CD4-positive, alpha-beta T cell (primary cell): ENCODE data around the gene SP6. TPM values are rescaled to one million over a fixed set of nuclear protein-coding genes. Genes with fewer than 3 reads are reported as not detected.

Source experiments
- ATAC-seq: fragments of 200-7000 bp; cut with Tn5 transposase; one replicate; pipeline ENCODE4 v1.10.0; 2022; ENCODE audit warnings: mild to moderate bottlenecking; ENCODE audit not compliant: poor library complexity
- CTCF ChIA-PET: fragments of 350-600 bp; sonication (Branson Sonifier 250); formaldehyde crosslinking; loops from one replicate; lab custom pipeline; 2021; ENCODE audit warnings: antibody characterized with exemption, inconsistent platforms; lab: Charles Lee
- POLR2A ChIA-PET: fragments of 350-600 bp; sonication (Branson Sonifier 250); formaldehyde crosslinking; loops from one replicate; lab custom pipeline; 2021; ENCODE audit warnings: antibody characterized with exemption, inconsistent platforms; lab: Charles Lee
- DNase-seq, 14 experiments: peaks; one replicate each; pipeline ENCODE4 v3.0.0-alpha.2; 2013 to 2020; ENCODE audit warnings: mixed read lengths in 2 of 14
- H3K27ac ChIP-seq, 2 donors: one replicate each; pipeline versions ENCODE4 v1.5.1 to v1.7.0; 2013; ENCODE audit warnings: low read length in 2 of 2, low read depth in 1 of 2, mild to moderate bottlenecking in 1 of 2
- H3K27me3 ChIP-seq, 2 experiments: 1 replicate in 1 of 2; 2 replicates in 1 of 2; pipeline versions ENCODE4 v1.6.1 to v1.7.0; 2013; ENCODE audit warnings: low read length in 2 of 2, control low read depth in 1 of 2, mild to moderate bottlenecking in 1 of 2, moderate library complexity in 1 of 2; ENCODE audit not compliant: insufficient read depth in 2 of 2, control insufficient read depth in 1 of 2
- H3K36me3 ChIP-seq: one replicate; pipeline ENCODE4 v1.6.1; 2013; ENCODE audit warnings: low read length, control low read depth; ENCODE audit not compliant: insufficient read depth
- H3K4me1 ChIP-seq: one replicate; pipeline ENCODE4 v1.6.1; 2013; ENCODE audit warnings: low read length, control low read depth; ENCODE audit not compliant: insufficient read depth
- H3K4me3 ChIP-seq: one replicate; pipeline ENCODE4 v1.5.1; 2013; ENCODE audit warnings: mild to moderate bottlenecking, low read length, moderate library complexity
- H3K9me3 ChIP-seq, 2 experiments: 1 replicate in 1 of 2; 2 replicates in 1 of 2; pipeline versions ENCODE4 v1.6.1 to v1.7.0; 2013; ENCODE audit warnings: low read length in 2 of 2, mild to moderate bottlenecking in 2 of 2, control low read depth in 1 of 2, moderate library complexity in 1 of 2; ENCODE audit not compliant: control insufficient read depth in 1 of 2, insufficient read depth in 1 of 2
- H3K27ac Mint-ChIP-seq: one replicate; pipeline ENCODE4 v1.8.0; 2020; ENCODE audit warnings: mixed read lengths
- H3K27me3 Mint-ChIP-seq: one replicate; pipeline ENCODE4 v1.8.0; 2021; ENCODE audit warnings: mixed read lengths
- H3K36me3 Mint-ChIP-seq: one replicate; pipeline ENCODE4 v1.8.0; 2021; ENCODE audit warnings: low read depth, mixed read lengths
- H3K4me1 Mint-ChIP-seq: one replicate; pipeline ENCODE4 v1.8.0; 2021; ENCODE audit warnings: low read depth, mixed read lengths
- H3K4me3 Mint-ChIP-seq: one replicate; pipeline ENCODE4 v1.8.0; 2020; ENCODE audit warnings: mild to moderate bottlenecking, mixed read lengths
- H3K9me3 Mint-ChIP-seq: one replicate; pipeline ENCODE4 v1.8.0; 2020; ENCODE audit warnings: mixed read lengths
- intact Hi-C, 2 experiments: fragments of 100-400 bp; cut with DNase I in 1 of 2; cut with micrococcal nuclease in 1 of 2; formaldehyde crosslinking; loops; one replicate each; pipeline versions ENCODE4 v1.15.1 to v1.9.0; 2023 to 2025; cut with DNase I, micrococcal nuclease
- total RNA-seq, 174 experiments: library from RNA in 2 of 174; stranded (reverse) in 2 of 174; gene quantifications; one replicate each; pipeline ENCODE4 v1.2.3 and lab custom pipeline; 2021 to 2026
- TF ChIP-seq, protein P1 (sequence below): fragments of 200-600 bp; IDR thresholded peaks from one replicate; pipeline ENCODE4 v1.8.0; 2022; ENCODE audit warnings: antibody characterized with exemption, mild to moderate bottlenecking

SP6 gene
- total RNA-seq, 2 experiments from 2014 or later = 0.17 to 0.27 TPM

DNA sequence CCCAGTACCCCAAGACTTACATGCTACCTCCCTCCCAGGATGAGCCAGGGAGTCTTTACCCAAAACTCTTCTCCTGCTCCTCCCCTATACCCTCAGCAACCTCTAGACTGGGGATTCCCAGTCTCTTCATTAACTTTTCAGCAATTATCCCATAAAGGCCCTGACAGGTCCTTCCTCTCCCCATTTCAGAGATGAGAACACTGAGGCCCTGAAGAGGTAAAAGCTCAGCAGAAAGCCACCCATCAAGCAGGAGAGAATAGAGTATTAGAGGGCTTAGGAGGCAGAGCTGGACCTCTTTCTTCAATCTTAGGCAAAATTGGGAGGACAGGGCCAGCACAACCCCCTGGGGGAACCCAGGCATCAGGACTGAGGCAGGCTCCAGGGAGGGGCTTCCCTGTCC lies 5.9 kb upstream of the SP6 start:
- H3K4me3 Mint-ChIP-seq = no peak overlapping the region
- peaks cover 28 to 32% of the 10 kb centered on the region in 2 experiments for H3K27me3 ChIP-seq
- H3K4me3 ChIP-seq = no peak overlapping the region
- no peak overlapping the region for H3K27ac Mint-ChIP-seq
- TF ChIP-seq, protein P1, sequence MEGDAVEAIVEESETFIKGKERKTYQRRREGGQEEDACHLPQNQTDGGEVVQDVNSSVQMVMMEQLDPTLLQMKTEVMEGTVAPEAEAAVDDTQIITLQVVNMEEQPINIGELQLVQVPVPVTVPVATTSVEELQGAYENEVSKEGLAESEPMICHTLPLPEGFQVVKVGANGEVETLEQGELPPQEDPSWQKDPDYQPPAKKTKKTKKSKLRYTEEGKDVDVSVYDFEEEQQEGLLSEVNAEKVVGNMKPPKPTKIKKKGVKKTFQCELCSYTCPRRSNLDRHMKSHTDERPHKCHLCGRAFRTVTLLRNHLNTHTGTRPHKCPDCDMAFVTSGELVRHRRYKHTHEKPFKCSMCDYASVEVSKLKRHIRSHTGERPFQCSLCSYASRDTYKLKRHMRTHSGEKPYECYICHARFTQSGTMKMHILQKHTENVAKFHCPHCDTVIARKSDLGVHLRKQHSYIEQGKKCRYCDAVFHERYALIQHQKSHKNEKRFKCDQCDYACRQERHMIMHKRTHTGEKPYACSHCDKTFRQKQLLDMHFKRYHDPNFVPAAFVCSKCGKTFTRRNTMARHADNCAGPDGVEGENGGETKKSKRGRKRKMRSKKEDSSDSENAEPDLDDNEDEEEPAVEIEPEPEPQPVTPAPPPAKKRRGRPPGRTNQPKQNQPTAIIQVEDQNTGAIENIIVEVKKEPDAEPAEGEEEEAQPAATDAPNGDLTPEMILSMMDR = no peak
- H3K36me3 Mint-ChIP-seq = no peaks in the 10 kb centered on the region
- CTCF ChIA-PET = interaction anchor here (1.5 kb wide), 1 partner anchor 9 kb away, joined by 3 read pairs; no protein-coding TSS in a partner anchor
- peaks cover 69% of the 10 kb centered on the region for H3K27me3 Mint-ChIP-seq
- H3K9me3 ChIP-seq = peaks cover 0 to under 1% of the 10 kb centered on the region in 2 experiments
- ATAC-seq (no peak), DNase-seq (no peak)
- H3K9me3 Mint-ChIP-seq = no peaks in the 10 kb centered on the region
- intact Hi-C loops = no loop called here
- POLR2A ChIA-PET = no interaction called here
- peaks cover 8% of the 10 kb centered on the region for H3K4me1 Mint-ChIP-seq
- peaks cover 7% of the 10 kb centered on the region for H3K4me1 ChIP-seq
- H3K27ac ChIP-seq = no peak overlapping the region
- H3K36me3 ChIP-seq = no peaks in the 10 kb centered on the region

DNA sequence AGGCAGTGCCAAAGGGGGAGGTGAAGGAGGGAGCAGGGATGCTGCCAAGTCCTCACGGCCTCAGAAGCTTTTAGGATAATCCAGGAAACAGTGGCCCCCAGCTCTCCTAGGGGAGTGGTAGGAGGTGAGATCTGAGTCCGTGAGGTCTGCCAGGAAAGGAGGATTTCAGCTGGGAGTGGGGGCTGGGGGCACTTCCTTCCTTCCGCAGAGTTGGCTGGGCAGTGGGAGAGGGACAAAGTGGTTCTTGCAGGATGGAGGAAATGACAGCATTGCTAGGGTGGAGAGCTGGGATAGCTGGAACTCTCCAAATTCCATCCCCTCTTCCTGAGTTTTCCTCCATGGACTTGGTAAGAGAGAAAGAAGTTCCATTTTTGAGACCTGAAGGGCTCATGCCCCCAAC lies 4.8 kb upstream of the SP6 start:
- no peak for DNase-seq
- Histone ChIP-seq H3K27me3 (peaks cover 35 to 40% of the 10 kb centered on the region in 2 experiments), H3K36me3 (no peaks in the 10 kb centered on the region), H3K27ac (no peak overlapping the region), H3K4me1 (peaks cover 18% of the 10 kb centered on the region), H3K4me3 (no peak overlapping the region), H3K9me3 (peaks cover 0 to 3% of the 10 kb centered on the region in 2 experiments)
- TF ChIP-seq, protein P1 = no peak
- Mint-ChIP-seq H3K36me3 (no peaks in the 10 kb centered on the region), H3K4me3 (no peak overlapping the region), H3K27me3 (peaks cover 73% of the 10 kb centered on the region), H3K9me3 (no peaks in the 10 kb centered on the region), H3K27ac (no peak overlapping the region), H3K4me1 (peaks cover 10% of the 10 kb centered on the region)
- no peak for ATAC-seq
- POLR2A ChIA-PET = no interaction called here
- intact Hi-C loops = no loop called here
- CTCF ChIA-PET = interaction anchor here (1.1 to 1.3 kb wide), 2 partner anchors 13 to 115 kb away, joined by 3 read pairs; partner anchors contain the start of gene CDK5RAP3

DNA sequence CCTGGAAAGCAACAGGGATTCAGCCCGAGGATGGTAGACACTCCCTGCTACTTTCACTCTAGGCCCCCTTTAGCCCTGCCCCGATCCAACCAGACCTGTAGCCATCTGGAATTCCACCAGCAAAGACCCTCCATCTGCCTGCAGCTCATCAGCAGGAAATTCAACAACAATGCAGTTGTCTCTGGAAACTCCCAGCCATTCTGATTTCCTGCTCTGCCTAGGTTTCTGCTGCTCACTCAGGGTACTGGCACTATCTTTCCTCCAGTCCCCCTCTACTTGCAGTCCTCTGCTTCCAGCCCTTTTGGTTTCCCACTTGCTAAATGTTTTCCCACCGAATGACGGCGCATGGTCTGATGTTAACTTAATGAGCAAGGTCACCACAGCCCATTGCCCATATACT lies 2.7 kb upstream of the SP6 start:
- TF ChIP-seq, protein P1 = no peak
- peaks cover 28% of the 10 kb centered on the region for H3K4me1 ChIP-seq
- H3K27ac ChIP-seq = no peak overlapping the region
- peaks cover 0 to 3% of the 10 kb centered on the region in 2 experiments for H3K9me3 ChIP-seq
- no peak overlapping the region for H3K4me3 Mint-ChIP-seq
- no peak overlapping the region for H3K4me3 ChIP-seq
- no peaks in the 10 kb centered on the region for H3K36me3 Mint-ChIP-seq
- POLR2A ChIA-PET = interaction anchor here (1.8 kb wide), 1 partner anchor 42 kb away, joined by 7 read pairs; the partner anchor contains the start of gene SP2
- H3K9me3 Mint-ChIP-seq = no peaks in the 10 kb centered on the region
- ATAC-seq = no peak
- H3K36me3 ChIP-seq = no peaks in the 10 kb centered on the region
- H3K27me3 ChIP-seq = peaks cover 46 to 61% of the 10 kb centered on the region in 2 experiments
- intact Hi-C loops = no loop called here
- peaks cover 82% of the 10 kb centered on the region for H3K27me3 Mint-ChIP-seq
- DNase-seq = no peak
- no peak overlapping the region for H3K27ac Mint-ChIP-seq
- peaks cover 16% of the 10 kb centered on the region for H3K4me1 Mint-ChIP-seq
- CTCF ChIA-PET = interaction anchor here (1.5 to 2.8 kb wide), 3 partner anchors 11 to 36 kb away, joined by 3 to 11 read pairs (median 7); no protein-coding TSS in a partner anchor
